Natural killer cell (primary cell): ENCODE data around the gene MED27. TPM values are rescaled to one million over a fixed set of nuclear protein-coding genes. Genes with fewer than 3 reads are reported as not detected.

Experiments
- ATAC-seq, 3 donors: fragments of 150-1000 bp in 2 of 3; fragments of 200-7000 bp in 1 of 3; cut with Tn5 transposase; 1 replicate in 1 of 3; 2 replicates in 2 of 3; pipeline ENCODE4 v1.10.0; 2021; ENCODE audit warnings: mild to moderate bottlenecking in 2 of 3, moderate library complexity in 2 of 3
- DNase-seq, 2 donors: peaks; one replicate each; pipeline versions ENCODE4 v3.0.0 to v3.0.0-alpha.2; 2013 to 2021; ENCODE audit warnings: mixed read lengths in 1 of 2
- H3K27ac ChIP-seq: one replicate; pipeline ENCODE4 v1.5.1; 2013; ENCODE audit warnings: mild to moderate bottlenecking, low read length
- H3K27me3 ChIP-seq: one replicate; pipeline ENCODE4 v1.6.1; 2013; ENCODE audit warnings: low read length; ENCODE audit not compliant: control insufficient read depth, insufficient read depth
- H3K36me3 ChIP-seq: one replicate; pipeline ENCODE4 v1.6.1; 2013; ENCODE audit warnings: low read length; ENCODE audit not compliant: control insufficient read depth, insufficient read depth
- H3K4me1 ChIP-seq: one replicate; pipeline ENCODE4 v1.6.1; 2013; ENCODE audit warnings: low read length; ENCODE audit not compliant: control insufficient read depth, insufficient read depth
- H3K4me3 ChIP-seq: one replicate; pipeline ENCODE4 v1.5.1; 2013; ENCODE audit warnings: low read length
- H3K9me3 ChIP-seq: one replicate; pipeline ENCODE4 v1.6.1; 2013; ENCODE audit warnings: low read length; ENCODE audit not compliant: control insufficient read depth, insufficient read depth
- H3K27ac Mint-ChIP-seq, 2 donors: one replicate each; pipeline ENCODE4 v1.8.0; 2022; ENCODE audit warnings: mild to moderate bottlenecking in 2 of 2, mixed read lengths in 2 of 2, moderate library complexity in 1 of 2
- H3K27me3 Mint-ChIP-seq, 2 donors: one replicate each; pipeline ENCODE4 v1.8.0; 2022; ENCODE audit warnings: low read depth in 2 of 2, mixed read lengths in 2 of 2
- H3K36me3 Mint-ChIP-seq: one replicate; pipeline ENCODE4 v1.8.0; 2022; ENCODE audit warnings: mixed read lengths
- H3K4me1 Mint-ChIP-seq, 2 donors: one replicate each; pipeline ENCODE4 v1.8.0; 2022; ENCODE audit warnings: mixed read lengths in 2 of 2
- H3K4me3 Mint-ChIP-seq: one replicate; pipeline ENCODE4 v1.8.0; 2022; ENCODE audit warnings: mild to moderate bottlenecking, moderate library complexity, mixed read lengths
- H3K9me3 Mint-ChIP-seq, 2 donors: one replicate each; pipeline ENCODE4 v1.8.0; 2022; ENCODE audit warnings: mixed read lengths in 2 of 2
- CTCF ChIP-seq: fragments of 200-600 bp; IDR thresholded peaks from one replicate; pipeline ENCODE4 v1.8.0; 2022; ENCODE audit warnings: antibody characterized with exemption
- WGBS: methylation state at CpG from one replicate; pipeline ENCODE4 v1.1.7; 2013; ENCODE audit warnings: missing lambda C conversion rate; ENCODE audit not compliant: insufficient coverage; 5-methylcytosine and 5-hydroxymethylcytosine counted together
- intact Hi-C: fragments of 100-400 bp; cut with micrococcal nuclease; formaldehyde crosslinking; loops from one replicate; pipeline ENCODE4 v1.14.2; 2022
- total RNA-seq, 4 donors: library from RNA; stranded (reverse); fragments of 120-200 nt in 1 of 4; gene quantifications; one replicate each; pipeline versions ENCODE4 v1.2.3 to v1.2.4, GENCODE V29; 2013 to 2022

Gene MED27
- total RNA-seq, 3 donors from 2014 or later (not counting 1 experiment from before 2014, with no cell fraction given), result 24.4 to 27.3 (median 26.9) TPM

DNA sequence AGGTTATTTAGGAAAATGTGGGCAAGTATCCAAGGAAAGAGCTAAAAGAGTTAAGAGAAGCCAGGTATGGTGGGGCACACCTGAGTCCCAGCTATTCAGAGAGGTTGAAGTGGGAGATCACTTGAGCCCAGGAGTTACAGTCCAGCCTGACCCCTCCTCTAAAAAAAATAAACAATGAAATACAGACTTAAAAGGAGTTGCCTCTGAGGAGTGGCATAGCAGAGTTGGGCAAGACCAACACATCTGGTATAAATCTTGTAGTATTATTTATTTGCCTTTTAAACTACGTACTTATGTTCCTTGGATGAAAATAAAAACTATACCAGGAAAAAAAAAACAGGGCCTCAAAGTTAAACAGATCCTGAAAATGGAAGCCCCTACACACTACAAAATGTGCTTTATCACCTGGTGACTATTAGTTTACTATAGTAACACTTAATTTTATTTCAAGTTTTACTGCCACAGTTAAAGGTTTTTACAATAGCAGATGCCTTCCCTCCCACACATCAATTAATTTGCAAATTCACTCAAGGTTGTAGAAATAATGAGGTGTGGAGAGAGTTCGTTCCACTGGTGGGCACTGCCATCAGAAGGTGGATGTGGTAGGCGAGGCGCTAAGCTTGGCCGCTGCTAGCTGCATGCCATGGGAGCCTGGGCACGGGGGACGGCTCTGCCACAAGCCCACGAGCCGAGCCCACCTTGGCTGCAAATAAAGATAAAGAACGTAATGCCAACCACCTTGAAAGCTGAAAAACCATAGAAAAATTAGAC, 48.0 kb downstream of the MED27 start:
- TF ChIP-seq CTCF, result no peak
- DNase-seq (no peak), ATAC-seq (peak; percentile 53 to 77 (median 54))
- 43% methylated on average over 9 of the region's 10 CpGs for WGBS
- Mint-ChIP-seq H3K4me3 (peak overlapping the region; percentile 80), H3K36me3 (no peaks in the 10 kb centered on the region), H3K9me3 (no peaks in the 10 kb centered on the region), H3K27me3 (no peaks in the 10 kb centered on the region), H3K4me1 (peaks cover 70% of the 10 kb centered on the region in 2 donors), H3K27ac (peak overlapping the region; percentile 78 to 82)
- Histone ChIP-seq H3K4me1 (peaks cover 17% of the 10 kb centered on the region), H3K27ac (peak overlapping the region; percentile 50), H3K36me3 (no peaks in the 10 kb centered on the region), H3K4me3 (no peak overlapping the region), H3K27me3 (no peaks in the 10 kb centered on the region), H3K9me3 (no peaks in the 10 kb centered on the region)
- intact Hi-C loops, result no loop called here

DNA sequence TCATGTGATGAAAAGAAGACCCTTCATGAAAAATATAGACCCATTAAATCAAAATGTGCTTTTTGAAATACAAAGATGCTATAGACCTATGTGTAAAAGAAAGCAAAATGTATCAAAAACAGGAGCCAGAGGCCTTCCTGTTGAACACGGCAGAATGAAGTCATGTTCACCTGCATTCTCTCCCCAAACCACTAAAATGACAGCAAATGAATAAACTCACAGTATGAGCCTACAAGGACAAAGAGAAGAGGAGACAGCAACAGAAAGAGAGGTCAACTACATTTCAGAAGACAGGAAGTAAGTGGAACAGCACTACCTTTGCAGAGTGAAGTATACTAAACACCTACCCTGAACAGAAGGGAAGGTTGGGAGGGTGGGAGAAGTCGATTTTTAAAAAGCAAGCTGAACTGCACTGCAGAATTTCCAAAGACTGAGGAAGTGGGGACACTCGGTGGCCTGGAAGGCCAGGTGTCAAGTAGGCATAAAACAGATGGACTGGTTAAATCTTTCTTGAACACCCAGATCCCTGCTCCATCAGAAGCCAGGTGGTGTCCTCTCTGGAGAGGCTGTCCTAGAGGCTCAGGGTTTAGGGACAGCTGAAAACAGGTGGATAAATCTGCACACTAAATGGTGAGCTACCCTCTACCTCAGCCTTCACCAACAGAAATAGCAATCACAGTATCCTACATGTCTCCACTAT, 48.9 kb downstream of the MED27 start:
- Histone ChIP-seq H3K36me3 (no peaks in the 10 kb centered on the region), H3K27ac (no peak overlapping the region), H3K9me3 (no peaks in the 10 kb centered on the region), H3K27me3 (no peaks in the 10 kb centered on the region), H3K4me1 (peaks cover 17% of the 10 kb centered on the region), H3K4me3 (no peak overlapping the region)
- DNase-seq (no peak), ATAC-seq (no peak)
- Mint-ChIP-seq H3K27me3 (no peaks in the 10 kb centered on the region), H3K4me1 (peaks cover 67 to 71% of the 10 kb centered on the region in 2 donors), H3K27ac (peak overlapping the region in 1 of 2 donors; percentile 78), H3K4me3 (peak overlapping the region; percentile 72), H3K36me3 (no peaks in the 10 kb centered on the region), H3K9me3 (no peaks in the 10 kb centered on the region)
- intact Hi-C loops, result no loop called here
- WGBS, result 81% methylated on average over 2 of the region's 3 CpGs
- no peak for TF ChIP-seq CTCF

DNA sequence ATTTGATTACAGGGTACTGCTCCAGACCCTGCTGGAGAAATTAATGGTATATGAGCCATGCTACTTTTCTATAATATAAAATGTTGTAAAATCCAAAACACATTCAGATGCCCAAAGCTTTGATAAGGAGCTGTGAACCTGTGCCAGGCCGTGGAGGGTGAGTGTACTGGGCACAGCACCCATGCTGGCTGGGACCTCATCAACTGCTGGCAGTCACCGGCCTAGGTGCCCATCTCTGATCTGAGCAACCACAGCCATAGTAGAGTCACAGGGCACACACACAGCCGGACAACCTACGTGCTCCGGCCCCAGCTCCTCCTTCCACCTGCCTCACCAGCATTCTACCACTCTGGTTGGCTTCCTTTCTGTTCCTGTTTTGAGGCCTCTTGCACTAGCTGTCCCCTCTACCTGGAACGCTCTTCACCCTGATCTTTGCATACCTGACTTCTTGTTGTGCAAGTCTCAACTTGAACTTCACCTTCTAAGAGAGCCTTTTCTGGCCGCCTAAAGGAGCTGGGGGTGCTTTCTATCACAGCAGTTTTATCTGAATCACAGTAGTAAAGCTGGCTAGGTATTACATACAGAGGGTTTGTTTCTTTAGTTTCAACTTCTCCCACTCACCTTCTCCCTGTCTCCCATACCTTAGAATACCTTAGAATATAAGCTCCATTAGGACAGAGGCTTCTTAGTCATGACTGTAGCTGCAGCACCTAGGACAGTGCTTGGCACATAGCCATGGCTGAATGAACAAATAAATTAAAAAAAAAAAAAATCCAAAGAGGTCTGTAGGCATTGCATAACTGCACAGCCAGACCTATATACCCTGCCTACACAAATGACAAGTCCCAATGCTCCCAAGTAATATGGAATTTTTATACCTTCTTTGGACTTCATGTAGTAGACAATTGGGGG, 51.7 kb downstream of the MED27 start:
- 95% methylated on average over 6 of the region's 7 CpGs for WGBS

More for the DNA sequence above, 51.7 kb downstream of the MED27 start:
- no peak overlapping the region for H3K27ac ChIP-seq
- intact Hi-C loops, result no loop called here
- H3K27ac Mint-ChIP-seq, result no peak overlapping the region
- DNase-seq, result no peak
- no peaks in the 10 kb centered on the region for H3K36me3 ChIP-seq
- peaks cover 57 to 59% of the 10 kb centered on the region in 2 donors for H3K4me1 Mint-ChIP-seq
- no peak for TF ChIP-seq CTCF
- no peak overlapping the region for H3K4me3 ChIP-seq
- H3K36me3 Mint-ChIP-seq, result no peaks in the 10 kb centered on the region
- no peak overlapping the region for H3K4me3 Mint-ChIP-seq
- no peaks in the 10 kb centered on the region for H3K9me3 ChIP-seq
- peaks cover 17% of the 10 kb centered on the region for H3K4me1 ChIP-seq
- no peaks in the 10 kb centered on the region for H3K27me3 Mint-ChIP-seq
- ATAC-seq, result no peak
- H3K27me3 ChIP-seq, result no peaks in the 10 kb centered on the region
- H3K9me3 Mint-ChIP-seq, result no peaks in the 10 kb centered on the region
